Thoracic aorta (tissue), 2 donors: ENCODE measurements around the gene ZIM2. TPM values are rescaled to one million over a fixed set of nuclear protein-coding genes. Genes with fewer than 3 reads are reported as not detected.
A peak's percentile ranks its signal among the peaks of the same experiment; 100 is the strongest.

Experiments
- ATAC-seq: fragments of 150-250 bp; one replicate; pipeline ENCODE4 v1.8.0; 2017; ENCODE audit warnings: low read depth; ENCODE audit not compliant: insufficient number of reproducible peaks, low FRiP score
- DNase-seq: peaks from one replicate; pipeline ENCODE4 v3.0.0-alpha.2; 2020; ENCODE audit warnings: low spot score
- H3K27ac ChIP-seq, 2 donors: fragments of 200-600 bp; sonication (generic); 1 replicate in 1 of 2; 2 replicates in 1 of 2; pipeline ENCODE4 v1.5.1; 2016; ENCODE audit warnings: mild to moderate bottlenecking in 2 of 2, moderate library complexity in 2 of 2
- H3K27me3 ChIP-seq: fragments of 200-600 bp; sonication (generic); replicated peaks from 2 replicates; pipeline ENCODE4 v1.6.0; 2016; ENCODE audit warnings: mild to moderate bottlenecking; ENCODE audit not compliant: insufficient read depth
- H3K36me3 ChIP-seq: fragments of 200-600 bp; sonication (generic); one replicate; pipeline ENCODE4 v1.5.1; 2016
- H3K4me1 ChIP-seq, 2 donors: fragments of 200-600 bp; sonication (generic); 1 replicate in 1 of 2; 2 replicates in 1 of 2; pipeline versions ENCODE4 v1.5.1 to v1.6.0; 2016; ENCODE audit warnings: low read depth in 2 of 2, mild to moderate bottlenecking in 1 of 2; ENCODE audit not compliant: control insufficient read depth in 1 of 2
- H3K4me3 ChIP-seq: fragments of 200-600 bp; sonication (generic); 2 replicates; pipeline ENCODE4 v1.5.1; 2016; ENCODE audit warnings: mild to moderate bottlenecking
- H3K9me3 ChIP-seq: fragments of 200-600 bp; sonication (generic); 2 replicates; pipeline ENCODE4 v1.5.1; 2016
- total RNA-seq, 2 donors: library from RNA; depleted of rRNA; stranded (reverse); fragments of >200 nt; gene quantifications; one replicate each; pipeline versions ENCODE4 v1.1.0 to v1.2.3, GENCODE V29; 2016
- TF ChIP-seq, protein P1 (sequence below): fragments of 200-600 bp; sonication (generic); IDR thresholded peaks from one replicate; pipeline ENCODE4 v1.5.1; 2019; ENCODE audit warnings: antibody characterized with exemption

ZIM2 gene
- 1 to 10 TPM in 1 of 2 donors, not detected in 1; 1.4 TPM for total RNA-seq

DNA sequence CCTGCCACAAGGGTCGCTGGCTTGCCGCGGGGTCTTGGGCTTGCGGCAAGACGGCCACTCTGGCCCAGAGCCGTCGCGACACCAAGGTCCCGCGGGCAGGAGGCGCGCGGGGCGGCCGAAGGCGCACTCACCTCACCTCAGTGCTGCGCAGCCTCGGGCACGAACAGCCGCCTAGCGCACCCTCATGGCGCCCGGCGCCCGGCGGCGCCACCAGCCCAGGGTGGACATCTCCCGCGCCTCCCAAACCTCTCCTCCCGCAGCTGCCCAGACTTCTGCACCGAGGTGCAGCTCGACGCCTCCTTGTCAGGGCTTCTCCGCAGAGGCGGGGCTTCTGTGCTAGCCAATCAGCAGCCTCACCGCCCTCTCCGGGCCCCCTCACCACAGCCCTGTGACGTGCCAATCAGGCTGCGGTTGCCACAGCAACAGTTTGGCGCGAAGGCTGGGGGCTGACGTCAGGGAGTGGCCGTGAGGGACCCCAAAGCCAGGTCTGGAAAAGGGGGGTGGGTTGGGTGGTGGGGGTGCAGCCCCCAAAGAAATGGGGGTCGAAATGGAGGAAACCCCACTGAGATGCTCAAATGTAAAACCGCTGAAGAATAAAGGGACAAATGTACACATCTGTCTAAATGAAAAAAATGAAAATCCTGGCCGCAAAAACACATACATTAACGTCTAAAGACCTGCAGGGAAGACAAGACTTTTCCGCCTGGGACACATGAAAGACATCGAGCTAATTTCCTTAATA is at the start of gene ZIM2, which contains the start of gene PEG3:
Gene ZIM2 (minus strand): TSS at position 276 of the 742 bp plus-strand sequence. CDS start 16,449 bp downstream, outside the sequence.
Gene PEG3 (minus strand): TSS at position 276 of the 742 bp plus-strand sequence. CDS start 16,071 bp downstream, outside the sequence.
- Histone ChIP-seq H3K27me3 (no peaks in the 10 kb centered on the region), H3K4me3 (peak within 1 kb of the TSS; percentile 73), H3K4me1 (peaks cover 0 to 6% of the 10 kb centered on the region in 2 donors), H3K9me3 (no peaks in the 10 kb centered on the region), H3K27ac (peak within 1 kb of the TSS; percentile 53 to 77), H3K36me3 (no peaks in the 10 kb centered on the region)
- DNase-seq (peak; percentile 23), ATAC-seq (no peak)
- TF ChIP-seq, protein P1, sequence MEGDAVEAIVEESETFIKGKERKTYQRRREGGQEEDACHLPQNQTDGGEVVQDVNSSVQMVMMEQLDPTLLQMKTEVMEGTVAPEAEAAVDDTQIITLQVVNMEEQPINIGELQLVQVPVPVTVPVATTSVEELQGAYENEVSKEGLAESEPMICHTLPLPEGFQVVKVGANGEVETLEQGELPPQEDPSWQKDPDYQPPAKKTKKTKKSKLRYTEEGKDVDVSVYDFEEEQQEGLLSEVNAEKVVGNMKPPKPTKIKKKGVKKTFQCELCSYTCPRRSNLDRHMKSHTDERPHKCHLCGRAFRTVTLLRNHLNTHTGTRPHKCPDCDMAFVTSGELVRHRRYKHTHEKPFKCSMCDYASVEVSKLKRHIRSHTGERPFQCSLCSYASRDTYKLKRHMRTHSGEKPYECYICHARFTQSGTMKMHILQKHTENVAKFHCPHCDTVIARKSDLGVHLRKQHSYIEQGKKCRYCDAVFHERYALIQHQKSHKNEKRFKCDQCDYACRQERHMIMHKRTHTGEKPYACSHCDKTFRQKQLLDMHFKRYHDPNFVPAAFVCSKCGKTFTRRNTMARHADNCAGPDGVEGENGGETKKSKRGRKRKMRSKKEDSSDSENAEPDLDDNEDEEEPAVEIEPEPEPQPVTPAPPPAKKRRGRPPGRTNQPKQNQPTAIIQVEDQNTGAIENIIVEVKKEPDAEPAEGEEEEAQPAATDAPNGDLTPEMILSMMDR, result no peak

GRCh38 chr19:56885173-56885985 is 44.9 kb upstream of the ZIM2 start:
- Histone ChIP-seq H3K9me3 (no peaks in the 10 kb centered on the region), H3K36me3 (no peaks in the 10 kb centered on the region), H3K27me3 (no peaks in the 10 kb centered on the region), H3K27ac (no peak overlapping the region), H3K4me3 (no peak overlapping the region), H3K4me1 (no peaks in the 10 kb centered on the region)
- ATAC-seq, result no peak
- no peak for DNase-seq
- TF ChIP-seq, protein P1, result no peak

- no peaks in the 10 kb centered on the region for H3K9me3 ChIP-seq
- DNase-seq, result no peak
- TF ChIP-seq, protein P1, result no peak
- H3K27me3 ChIP-seq, result no peaks in the 10 kb centered on the region
- H3K4me1 ChIP-seq, result no peaks in the 10 kb centered on the region
- H3K27ac ChIP-seq, result no peak overlapping the region
- no peak overlapping the region for H3K4me3 ChIP-seq
- ATAC-seq, result no peak
- no peaks in the 10 kb centered on the region for H3K36me3 ChIP-seq
Measured at GRCh38 chr19:56884441-56884840, 43.9 kb upstream of the ZIM2 start.

GRCh38 chr19:56880592-56881190 is 40.2 kb upstream of the ZIM2 start:
- Histone ChIP-seq H3K27me3 (no peaks in the 10 kb centered on the region), H3K4me3 (no peak overlapping the region), H3K9me3 (peaks cover 3% of the 10 kb centered on the region), H3K27ac (no peak overlapping the region), H3K36me3 (no peaks in the 10 kb centered on the region), H3K4me1 (no peaks in the 10 kb centered on the region)
- DNase-seq, result no peak
- TF ChIP-seq, protein P1, result no peak
- ATAC-seq, result no peak
